Activated CD8-positive, alpha-beta T cell treated with anti-CD3 and anti-CD28 coated beads for 36 hours (primary cell): Measurements from ENCODE around the gene PMEPA1. TPM values are rescaled to one million over a fixed set of nuclear protein-coding genes. Genes with fewer than 3 reads are reported as not detected.

Experiments used
- ATAC-seq: fragments of 200-7000 bp; cut with Tn5 transposase; one replicate; pipeline ENCODE4 v1.10.0; 2021; ENCODE audit warnings: mild to moderate bottlenecking, moderate library complexity
- CTCF ChIA-PET: fragments of 350-600 bp; sonication (Branson Sonifier 250); formaldehyde crosslinking; loops from one replicate; lab custom pipeline; 2021; ENCODE audit warnings: antibody characterized with exemption; lab: Charles Lee
- POLR2A ChIA-PET: fragments of 350-600 bp; sonication (Branson Sonifier 250); formaldehyde crosslinking; loops from one replicate; lab custom pipeline; 2021; ENCODE audit warnings: antibody characterized with exemption; lab: Charles Lee
- DNase-seq: peaks from one replicate; pipeline ENCODE4 v3.0.0-alpha.2; 2020
- H3K27ac Mint-ChIP-seq: one replicate; pipeline ENCODE4 v1.8.0; 2021; ENCODE audit warnings: mild to moderate bottlenecking, mixed read lengths
- H3K27me3 Mint-ChIP-seq: one replicate; pipeline ENCODE4 v1.8.0; 2021; ENCODE audit warnings: mixed read lengths
- H3K36me3 Mint-ChIP-seq: one replicate; pipeline ENCODE4 v1.8.0; 2021; ENCODE audit warnings: low read depth, mixed read lengths
- H3K4me1 Mint-ChIP-seq: one replicate; pipeline ENCODE4 v1.8.0; 2021; ENCODE audit warnings: low read depth, mixed read lengths
- H3K4me3 Mint-ChIP-seq: one replicate; pipeline ENCODE4 v1.8.0; 2021; ENCODE audit warnings: mild to moderate bottlenecking, moderate library complexity, mixed read lengths
- H3K9me3 Mint-ChIP-seq: one replicate; pipeline ENCODE4 v1.8.0; 2021; ENCODE audit warnings: mixed read lengths
- CTCF ChIP-seq: fragments of 200-600 bp; IDR thresholded peaks from one replicate; pipeline ENCODE4 v1.8.0; 2022; ENCODE audit warnings: antibody characterized with exemption, mild to moderate bottlenecking
- intact Hi-C: fragments of 100-400 bp; cut with micrococcal nuclease; formaldehyde crosslinking; loops from one replicate; pipeline ENCODE4 v1.10.0; 2022
- total RNA-seq, 2 experiments: library from RNA; stranded (reverse); gene quantifications; one replicate each; pipeline ENCODE4 v1.2.3, GENCODE V29; 2021

The PMEPA1 gene
- total RNA-seq, 2 experiments from 2014 or later, result 1.7 to 2.0 TPM

GRCh38 chr20:57664476-57664875 is 45.3 kb downstream of the PMEPA1 start:
- Mint-ChIP-seq H3K4me1 (peaks cover 21% of the 10 kb centered on the region), H3K4me3 (no peak overlapping the region), H3K27me3 (no peaks in the 10 kb centered on the region), H3K27ac (no peak overlapping the region), H3K36me3 (no peaks in the 10 kb centered on the region), H3K9me3 (no peaks in the 10 kb centered on the region)
- intact Hi-C loops, result no loop called here
- no peak for TF ChIP-seq CTCF
- POLR2A ChIA-PET, result no interaction called here
- ATAC-seq, result no peak
- CTCF ChIA-PET, result interaction anchor here (1.0 kb wide), 1 partner anchor 58 kb away, joined by 3 read pairs; no protein-coding TSS in a partner anchor
- DNase-seq, result no peak

GRCh38 chr20:57663681-57664451 is 45.9 kb downstream of the PMEPA1 start:
- ATAC-seq, result no peak
- DNase-seq, result no peak
- H3K36me3 Mint-ChIP-seq, result no peaks in the 10 kb centered on the region

GRCh38 chr20:57663241-57663640 is 46.6 kb downstream of the PMEPA1 start:
- ChIA-PET CTCF (no interaction called here), POLR2A (no interaction called here)
- H3K27ac Mint-ChIP-seq, result no peak overlapping the region
- H3K4me3 Mint-ChIP-seq, result no peak overlapping the region
- H3K27me3 Mint-ChIP-seq, result no peaks in the 10 kb centered on the region
- no peaks in the 10 kb centered on the region for H3K9me3 Mint-ChIP-seq
- ATAC-seq (no peak), DNase-seq (no peak)
- TF ChIP-seq CTCF, result no peak
- H3K4me1 Mint-ChIP-seq, result peaks cover 25% of the 10 kb centered on the region
- H3K36me3 Mint-ChIP-seq, result no peaks in the 10 kb centered on the region
- intact Hi-C loops, result no loop called here

More at GRCh38 chr20:57663681-57664451, 45.9 kb downstream of the PMEPA1 start:
- intact Hi-C loops, result no loop called here
- Mint-ChIP-seq H3K4me1 (peaks cover 27% of the 10 kb centered on the region), H3K4me3 (no peak overlapping the region), H3K27ac (no peak overlapping the region), H3K27me3 (no peaks in the 10 kb centered on the region), H3K9me3 (no peaks in the 10 kb centered on the region)
- TF ChIP-seq CTCF, result no peak
- POLR2A ChIA-PET, result no interaction called here
- CTCF ChIA-PET, result no interaction called here

GRCh38 chr20:57662456-57663240 is 47.2 kb downstream of the PMEPA1 start:
- no peak for DNase-seq
- no peak for TF ChIP-seq CTCF
- intact Hi-C loops, result no loop called here
- H3K36me3 Mint-ChIP-seq, result peaks cover 2% of the 10 kb centered on the region
- no peak overlapping the region for H3K4me3 Mint-ChIP-seq
- ChIA-PET POLR2A (no interaction called here), CTCF (no interaction called here)
- no peaks in the 10 kb centered on the region for H3K9me3 Mint-ChIP-seq
- no peak overlapping the region for H3K27ac Mint-ChIP-seq
- no peaks in the 10 kb centered on the region for H3K27me3 Mint-ChIP-seq
- ATAC-seq, result no peak
- H3K4me1 Mint-ChIP-seq, result peaks cover 27% of the 10 kb centered on the region
